Adrenal gland (tissue), 12 donors: Measurements from ENCODE around the gene PCNX2. TPM values are rescaled to one million over a fixed set of nuclear protein-coding genes. Genes with fewer than 3 reads are reported as not detected.

Experiments used
- DNase-seq, 7 donors: peaks; one replicate each; pipeline ENCODE4 v3.0.0-alpha.2; 2019 to 2020
- H3K27ac ChIP-seq, 5 donors: fragments of 200-600 bp; sonication (generic) in 4 of 5; 1 replicate in 3 of 5; 2 replicates in 2 of 5; pipeline versions ENCODE4 v1.5.1 to v1.8.0; 2016 to 2020; ENCODE audit warnings: mild to moderate bottlenecking in 1 of 5
- H3K27me3 ChIP-seq: fragments of 200-600 bp; 2 replicates; pipeline ENCODE4 v1.8.0; 2021
- H3K36me3 ChIP-seq, 2 donors: fragments of 200-600 bp; replicated peaks in 1 of 2; 1 replicate in 1 of 2; 2 replicates in 1 of 2; pipeline versions ENCODE4 v1.5.1 to v1.8.0; 2018 to 2022
- H3K4me1 ChIP-seq, 2 donors: fragments of 200-600 bp; replicated peaks in 1 of 2; 1 replicate in 1 of 2; 2 replicates in 1 of 2; pipeline versions ENCODE4 v1.5.1 to v1.8.0; 2018 to 2021
- H3K4me3 ChIP-seq, 4 donors: fragments of 200-600 bp; sonication (generic) in 3 of 4; one replicate each; pipeline ENCODE4 v1.5.1; 2016 to 2018
- H3K9me3 ChIP-seq, 3 donors: fragments of 200-600 bp; sonication (generic) in 1 of 3; replicated peaks in 1 of 3; 1 replicate in 2 of 3; 2 replicates in 1 of 3; pipeline versions ENCODE4 v1.5.1 to v1.8.0; 2016 to 2021
- POLR2A ChIP-seq, 2 donors: fragments of 450-650 bp; IDR thresholded peaks; one replicate each; pipeline ENCODE4 v1.6.1; 2017; ENCODE audit warnings: antibody characterized with exemption in 2 of 2, mild to moderate bottlenecking in 2 of 2, moderate library complexity in 1 of 2
- WGBS, 4 donors: extraction: QIAGEN DNeasy Blood & Tissue Kit in 2 of 4; methylation state at CpG; one replicate each; pipeline versions ENCODE4 v1.1.5 to v1.1.7; 2013 to 2017; 5-methylcytosine and 5-hydroxymethylcytosine counted together
- intact Hi-C, 2 donors: fragments of 100-400 bp; cut with DNase I; formaldehyde crosslinking; loops; one replicate each; pipeline versions ENCODE4 v1.14.1 to v1.15.0; 2022 to 2023
- polyA plus RNA-seq, 3 donors: library from polyadenylated mRNA; stranded (reverse); fragments of 200-250 nt in 2 of 3; fragments of 350-450 nt in 1 of 3; fragmentation: Illumina TruSeq in 1 of 3; extraction: RNeasy Lipid Tissue Mini Kit (QIAGEN cat#74804) in 1 of 3; gene quantifications; one replicate each; pipeline ENCODE4 v1.2.3, GENCODE V29; 2013 to 2014
- total RNA-seq, 9 donors: library from RNA; depleted of rRNA in 4 of 9; stranded (reverse); fragments of >200 nt in 4 of 9; fragments of 120-200 nt in 1 of 9; fragmentation: NEBNext Ultra II Directional in 1 of 9; extraction: Animal tissue kit (Norgen Biotek cat#: 25700) in 1 of 9; gene quantifications; one replicate each; pipeline versions ENCODE4 v1.1.0 to v1.2.4, GENCODE V29; 2013 to 2023
- TF ChIP-seq, protein P1 (sequence below), 6 experiments: fragments of 450-650 bp in 4 of 6; fragments of 200-600 bp in 2 of 6; sonication (generic) in 1 of 6; IDR thresholded peaks; 1 replicate in 5 of 6; 2 replicates in 1 of 6; pipeline versions ENCODE4 v1.5.1 to v1.8.0; 2016 to 2021; ENCODE audit warnings: antibody characterized with exemption in 6 of 6, mild to moderate bottlenecking in 2 of 6, moderate library complexity in 1 of 6
- donor health status: healthy with polysubstance abuse.
- donor health status: Bipolar disorder and iron deficiency.
- donor health status: DM: yes; HTN: yes; CAD: no.
- donor health status: DM: no; HTN: no; CAD: no.
- donor health status: DM: no; HTN: no; CAD: no.
- donor health status: DM: yes; HTN: yes; CAD: no.

Gene PCNX2
- total and polyA plus RNA-seq, 12 donors: 2.2 to 14.5 (median 5.5) TPM

DNA sequence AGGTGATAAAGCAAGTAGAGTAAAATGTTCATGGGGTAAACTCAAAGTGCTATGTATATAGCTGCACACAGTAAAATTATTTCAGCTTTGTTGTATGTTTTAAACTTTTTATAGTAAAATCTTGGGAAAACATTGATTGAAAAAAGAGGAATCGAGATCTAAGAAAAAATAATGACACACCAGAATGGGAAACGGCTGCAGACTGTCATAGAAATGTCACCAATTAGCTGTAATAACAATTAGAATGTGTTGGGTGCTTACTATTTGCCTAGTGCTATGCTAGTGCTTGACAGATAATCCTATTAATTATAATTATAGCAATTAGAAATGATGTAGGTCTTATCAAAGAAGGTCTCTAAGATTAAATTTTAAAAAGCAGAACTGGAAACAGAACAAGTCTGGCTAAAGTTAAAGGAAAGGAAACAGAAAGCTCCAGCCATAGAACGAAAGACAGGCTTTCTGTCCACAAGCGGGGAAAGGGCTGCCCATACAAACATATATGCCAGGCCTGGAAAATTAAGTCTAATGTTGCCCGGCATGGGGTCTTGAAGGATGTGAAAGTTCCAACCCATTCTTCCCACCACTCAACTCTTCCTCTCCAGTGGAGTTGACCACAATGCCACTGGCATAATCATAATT, 5.0 kb downstream of the PCNX2 start:
- H3K27ac ChIP-seq: peak overlapping the region in 1 of 5 donors; percentile 33
- H3K27me3 ChIP-seq: no peaks in the 10 kb centered on the region
- no peak for DNase-seq
- no peaks in the 10 kb centered on the region for H3K9me3 ChIP-seq
- H3K4me3 ChIP-seq: no peak overlapping the region
- intact Hi-C loops: no loop called here
- WGBS, 4 donors: 53 to 74% (median 69%) methylated on average over 5 of the region's 5 CpGs
- H3K4me1 ChIP-seq: peaks cover 0 to 10% of the 10 kb centered on the region in 2 donors
- TF ChIP-seq POLR2A (IDR thresholded peaks at IDR 0.05): no peak
- TF ChIP-seq, protein P1, sequence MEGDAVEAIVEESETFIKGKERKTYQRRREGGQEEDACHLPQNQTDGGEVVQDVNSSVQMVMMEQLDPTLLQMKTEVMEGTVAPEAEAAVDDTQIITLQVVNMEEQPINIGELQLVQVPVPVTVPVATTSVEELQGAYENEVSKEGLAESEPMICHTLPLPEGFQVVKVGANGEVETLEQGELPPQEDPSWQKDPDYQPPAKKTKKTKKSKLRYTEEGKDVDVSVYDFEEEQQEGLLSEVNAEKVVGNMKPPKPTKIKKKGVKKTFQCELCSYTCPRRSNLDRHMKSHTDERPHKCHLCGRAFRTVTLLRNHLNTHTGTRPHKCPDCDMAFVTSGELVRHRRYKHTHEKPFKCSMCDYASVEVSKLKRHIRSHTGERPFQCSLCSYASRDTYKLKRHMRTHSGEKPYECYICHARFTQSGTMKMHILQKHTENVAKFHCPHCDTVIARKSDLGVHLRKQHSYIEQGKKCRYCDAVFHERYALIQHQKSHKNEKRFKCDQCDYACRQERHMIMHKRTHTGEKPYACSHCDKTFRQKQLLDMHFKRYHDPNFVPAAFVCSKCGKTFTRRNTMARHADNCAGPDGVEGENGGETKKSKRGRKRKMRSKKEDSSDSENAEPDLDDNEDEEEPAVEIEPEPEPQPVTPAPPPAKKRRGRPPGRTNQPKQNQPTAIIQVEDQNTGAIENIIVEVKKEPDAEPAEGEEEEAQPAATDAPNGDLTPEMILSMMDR (IDR thresholded peaks at IDR 0.05): no peak
- H3K36me3 ChIP-seq: no peaks in the 10 kb centered on the region

DNA sequence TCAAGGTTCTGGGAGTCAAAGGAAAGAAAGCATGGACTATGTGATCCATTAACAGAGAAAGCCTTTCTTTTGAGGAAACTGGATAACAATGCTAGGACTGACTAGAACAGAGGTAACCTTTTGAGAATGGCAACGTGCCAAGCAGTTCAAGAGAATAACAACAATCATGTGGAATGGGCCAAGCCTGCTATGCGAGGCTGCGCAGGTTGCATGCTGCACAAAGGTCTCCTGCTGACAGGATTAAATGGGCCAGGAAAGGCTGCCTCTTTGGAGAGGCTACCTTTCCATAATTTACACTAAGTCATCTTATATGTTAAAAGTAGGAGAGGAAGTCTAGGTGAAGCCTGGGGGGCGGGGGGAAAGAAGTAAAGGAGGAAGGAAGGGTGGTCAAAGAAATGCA, 5.8 kb downstream of the PCNX2 start:
- no peak overlapping the region for H3K27ac ChIP-seq
- TF ChIP-seq, protein P1 (IDR thresholded peaks at IDR 0.05): no peak
- no peak for TF ChIP-seq POLR2A (IDR thresholded peaks at IDR 0.05)
- peaks cover 0 to 3% of the 10 kb centered on the region in 2 donors for H3K4me1 ChIP-seq
- H3K4me3 ChIP-seq: no peak overlapping the region
- no peaks in the 10 kb centered on the region for H3K36me3 ChIP-seq
- 69 to 83% (median 76%) methylated on average over 4 of the region's 4 CpGs for whole genome bisulfite sequencing, 4 donors
- H3K27me3 ChIP-seq: no peaks in the 10 kb centered on the region
- DNase-seq: no peak
- H3K9me3 ChIP-seq: no peaks in the 10 kb centered on the region
- intact Hi-C loops: no loop called here

DNA sequence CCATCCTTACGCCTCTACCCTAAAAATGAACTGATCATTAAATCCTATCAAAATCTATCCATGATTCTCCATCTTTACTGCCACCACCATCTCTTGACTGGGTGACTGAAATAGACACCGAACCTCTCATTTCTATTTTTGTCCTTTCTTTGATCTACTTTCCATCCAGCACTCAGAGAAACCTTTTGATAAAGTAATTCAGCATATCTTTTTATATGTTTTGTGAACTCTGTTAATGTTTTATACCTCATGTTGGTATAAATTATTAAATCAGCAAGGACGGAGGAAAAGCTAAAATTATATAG, 13.0 kb downstream of the PCNX2 start:
- Histone ChIP-seq H3K9me3 (no peaks in the 10 kb centered on the region), H3K4me3 (no peak overlapping the region), H3K4me1 (no peaks in the 10 kb centered on the region), H3K36me3 (no peaks in the 10 kb centered on the region), H3K27me3 (no peaks in the 10 kb centered on the region), H3K27ac (no peak overlapping the region)
- 88 to 91% (median 90%) methylated on average over 3 of the region's 3 CpGs for WGBS, 4 donors
- no peak for TF ChIP-seq POLR2A (IDR thresholded peaks at IDR 0.05)
- TF ChIP-seq, protein P1 (IDR thresholded peaks at IDR 0.05): no peak
- no peak for DNase-seq
- intact Hi-C loops: no loop called here

DNA sequence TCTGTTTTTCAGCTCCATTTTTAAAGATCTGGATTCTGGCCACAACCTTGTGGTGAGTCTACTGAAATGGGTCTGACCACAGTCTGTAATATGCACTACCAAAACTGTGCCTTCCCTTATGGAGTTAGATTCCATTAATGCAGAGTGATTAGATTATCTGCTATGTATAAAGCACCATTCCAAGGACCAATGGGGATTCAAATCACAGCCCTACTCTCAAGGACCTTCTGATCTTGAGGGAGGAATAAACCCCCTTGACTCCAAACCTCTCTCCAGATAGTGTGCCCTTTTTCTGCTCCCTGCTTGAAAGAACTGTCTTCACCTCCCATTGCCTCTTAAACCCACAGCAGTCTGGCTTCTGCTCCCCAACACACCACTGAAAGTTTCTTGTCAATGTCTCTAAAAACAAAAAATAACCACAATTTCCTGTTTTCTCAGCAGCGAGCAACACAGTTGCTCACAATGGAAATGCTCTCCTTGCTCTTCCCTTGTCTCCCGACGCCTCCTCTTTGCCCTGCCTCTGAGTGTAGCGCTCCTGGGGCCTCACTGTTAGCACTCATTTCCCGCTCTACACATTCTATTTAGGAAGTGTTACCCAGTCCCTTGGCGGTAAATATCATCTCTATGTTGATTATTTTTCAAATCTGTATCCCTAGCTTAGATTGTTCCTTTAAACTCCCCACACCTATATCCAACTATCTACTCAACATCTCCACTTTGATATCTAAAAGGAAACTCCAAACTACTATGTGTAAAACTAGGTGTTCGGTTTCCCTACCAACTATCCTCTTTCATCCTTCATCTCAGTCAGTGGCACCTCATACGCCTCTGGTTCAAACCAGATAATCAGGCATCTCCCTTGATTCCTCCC, 13.6 kb downstream of the PCNX2 start:
- Histone ChIP-seq H3K27me3 (no peaks in the 10 kb centered on the region), H3K36me3 (no peaks in the 10 kb centered on the region), H3K4me1 (no peaks in the 10 kb centered on the region), H3K27ac (no peak overlapping the region), H3K9me3 (no peaks in the 10 kb centered on the region), H3K4me3 (no peak overlapping the region)
- TF ChIP-seq, protein P1 (IDR thresholded peaks at IDR 0.05): no peak
- intact Hi-C loops: no loop called here
- no peak for DNase-seq
- 62 to 77% (median 74%) methylated on average over 8 of the region's 8 CpGs for WGBS, 4 donors
